H1 (cell line): ENCODE results near the gene PFN4. TPM values are rescaled to one million over a fixed set of nuclear protein-coding genes. Genes with fewer than 3 reads are reported as not detected.

Source experiments
- CHD2 ChIP-seq: IDR thresholded peaks from 2 replicates; pipeline ENCODE4 v1.6.1; 2012; ENCODE audit warnings: low read length, improper control_type of control experiment
- EZH2 ChIP-seq: fragments of 200-600 bp; sonication (generic); IDR thresholded peaks from 2 replicates; pipeline ENCODE4 v1.7.1; 2012; ENCODE audit warnings: low read depth, mild to moderate bottlenecking, moderate library complexity, low read length, inconsistent platforms; ENCODE audit not compliant: severe bottlenecking
- HDAC6 ChIP-seq: IDR thresholded peaks from one replicate; pipeline ENCODE4 v1.7.1; 2012; ENCODE audit warnings: low read depth, mild to moderate bottlenecking, inconsistent platforms, low read length, moderate library complexity
- MAX ChIP-seq: IDR thresholded peaks from 2 replicates; pipeline ENCODE4 v1.6.1; 2012; ENCODE audit warnings: inconsistent platforms
- PHF8 ChIP-seq: fragments of 200-600 bp; sonication (generic); conservative IDR thresholded peaks from 2 replicates; pipeline ENCODE4 v1.7.1; 2012; ENCODE audit warnings: low read depth, mild to moderate bottlenecking, inconsistent platforms, low read length, moderate library complexity
- SIN3A ChIP-seq, 2 experiments: IDR thresholded peaks in 1 of 2; conservative IDR thresholded peaks in 1 of 2; 2 replicates each; pipeline ENCODE4 v1.6.1; 2011 to 2012; ENCODE audit warnings: low read length in 2 of 2, improper control_type of control experiment in 1 of 2, low read depth in 1 of 2, mild to moderate bottlenecking in 1 of 2
- SP1 ChIP-seq: IDR thresholded peaks from 2 replicates; pipeline ENCODE4 v1.6.1; 2011; ENCODE audit warnings: low read depth, low read length
- SRF ChIP-seq: IDR thresholded peaks from 2 replicates; pipeline ENCODE4 v1.6.1; 2011; ENCODE audit warnings: mild to moderate bottlenecking, low read depth, low read length, moderate library complexity
- SUZ12 ChIP-seq: fragments of 200-600 bp; sonication (generic); IDR thresholded peaks from 2 replicates; pipeline ENCODE4 v1.6.1; 2012; ENCODE audit warnings: mild to moderate bottlenecking, inconsistent platforms, low read length, moderate library complexity, mixed read lengths
- TBP ChIP-seq: IDR thresholded peaks from 2 replicates; pipeline ENCODE4 v1.6.1; 2011; ENCODE audit warnings: low read depth, low read length, improper control_type of control experiment
- YY1 ChIP-seq: IDR thresholded peaks from 2 replicates; pipeline ENCODE4 v1.6.1; 2011; ENCODE audit warnings: low read depth, mild to moderate bottlenecking, low read length
- polyA plus RNA-seq, 7 experiments: library from polyadenylated mRNA; depleted of rRNA in 3 of 7; stranded (reverse) in 5 of 7; unstranded in 2 of 7; fragments of >200 nt in 5 of 7; fragments of 200-250 nt in 2 of 7; gene quantifications; 1 replicate in 5 of 7; 2 replicates in 1 of 7; 4 replicates in 1 of 7; pipeline versions ENCODE4 v1.2.1 to v1.2.3, GENCODE V29; 2011 to 2013; ENCODE audit warnings: missing spikeins in 2 of 7, mixed read lengths in 2 of 7
- total RNA-seq: library from RNA; stranded (reverse); fragmentation: NEBNext Ultra II Directional; extraction: Animal tissue kit (Norgen Biotek cat#: 25700); gene quantifications from 2 replicates; pipeline ENCODE4 v1.2.1, GENCODE V29; 2021
- TF ChIP-seq, protein P1 (sequence below): fragments of 300-600 bp; sonication (generic); IDR thresholded peaks from 2 replicates; pipeline ENCODE4 v1.7.1; 2012; ENCODE audit warnings: low read length, moderate library complexity, mild to moderate bottlenecking, inconsistent platforms; ENCODE audit not compliant: insufficient replicate concordance

PFN4 gene
- total and polyA plus RNA-seq, 2 of the 8 experiments (the other 6 are each of a cell fraction or from before 2014, with no cell fraction given): not detected

GRCh38 chr2:24163601-24164000, 40.5 kb upstream of the PFN4 start (continued):
- TF ChIP-seq, protein P1, sequence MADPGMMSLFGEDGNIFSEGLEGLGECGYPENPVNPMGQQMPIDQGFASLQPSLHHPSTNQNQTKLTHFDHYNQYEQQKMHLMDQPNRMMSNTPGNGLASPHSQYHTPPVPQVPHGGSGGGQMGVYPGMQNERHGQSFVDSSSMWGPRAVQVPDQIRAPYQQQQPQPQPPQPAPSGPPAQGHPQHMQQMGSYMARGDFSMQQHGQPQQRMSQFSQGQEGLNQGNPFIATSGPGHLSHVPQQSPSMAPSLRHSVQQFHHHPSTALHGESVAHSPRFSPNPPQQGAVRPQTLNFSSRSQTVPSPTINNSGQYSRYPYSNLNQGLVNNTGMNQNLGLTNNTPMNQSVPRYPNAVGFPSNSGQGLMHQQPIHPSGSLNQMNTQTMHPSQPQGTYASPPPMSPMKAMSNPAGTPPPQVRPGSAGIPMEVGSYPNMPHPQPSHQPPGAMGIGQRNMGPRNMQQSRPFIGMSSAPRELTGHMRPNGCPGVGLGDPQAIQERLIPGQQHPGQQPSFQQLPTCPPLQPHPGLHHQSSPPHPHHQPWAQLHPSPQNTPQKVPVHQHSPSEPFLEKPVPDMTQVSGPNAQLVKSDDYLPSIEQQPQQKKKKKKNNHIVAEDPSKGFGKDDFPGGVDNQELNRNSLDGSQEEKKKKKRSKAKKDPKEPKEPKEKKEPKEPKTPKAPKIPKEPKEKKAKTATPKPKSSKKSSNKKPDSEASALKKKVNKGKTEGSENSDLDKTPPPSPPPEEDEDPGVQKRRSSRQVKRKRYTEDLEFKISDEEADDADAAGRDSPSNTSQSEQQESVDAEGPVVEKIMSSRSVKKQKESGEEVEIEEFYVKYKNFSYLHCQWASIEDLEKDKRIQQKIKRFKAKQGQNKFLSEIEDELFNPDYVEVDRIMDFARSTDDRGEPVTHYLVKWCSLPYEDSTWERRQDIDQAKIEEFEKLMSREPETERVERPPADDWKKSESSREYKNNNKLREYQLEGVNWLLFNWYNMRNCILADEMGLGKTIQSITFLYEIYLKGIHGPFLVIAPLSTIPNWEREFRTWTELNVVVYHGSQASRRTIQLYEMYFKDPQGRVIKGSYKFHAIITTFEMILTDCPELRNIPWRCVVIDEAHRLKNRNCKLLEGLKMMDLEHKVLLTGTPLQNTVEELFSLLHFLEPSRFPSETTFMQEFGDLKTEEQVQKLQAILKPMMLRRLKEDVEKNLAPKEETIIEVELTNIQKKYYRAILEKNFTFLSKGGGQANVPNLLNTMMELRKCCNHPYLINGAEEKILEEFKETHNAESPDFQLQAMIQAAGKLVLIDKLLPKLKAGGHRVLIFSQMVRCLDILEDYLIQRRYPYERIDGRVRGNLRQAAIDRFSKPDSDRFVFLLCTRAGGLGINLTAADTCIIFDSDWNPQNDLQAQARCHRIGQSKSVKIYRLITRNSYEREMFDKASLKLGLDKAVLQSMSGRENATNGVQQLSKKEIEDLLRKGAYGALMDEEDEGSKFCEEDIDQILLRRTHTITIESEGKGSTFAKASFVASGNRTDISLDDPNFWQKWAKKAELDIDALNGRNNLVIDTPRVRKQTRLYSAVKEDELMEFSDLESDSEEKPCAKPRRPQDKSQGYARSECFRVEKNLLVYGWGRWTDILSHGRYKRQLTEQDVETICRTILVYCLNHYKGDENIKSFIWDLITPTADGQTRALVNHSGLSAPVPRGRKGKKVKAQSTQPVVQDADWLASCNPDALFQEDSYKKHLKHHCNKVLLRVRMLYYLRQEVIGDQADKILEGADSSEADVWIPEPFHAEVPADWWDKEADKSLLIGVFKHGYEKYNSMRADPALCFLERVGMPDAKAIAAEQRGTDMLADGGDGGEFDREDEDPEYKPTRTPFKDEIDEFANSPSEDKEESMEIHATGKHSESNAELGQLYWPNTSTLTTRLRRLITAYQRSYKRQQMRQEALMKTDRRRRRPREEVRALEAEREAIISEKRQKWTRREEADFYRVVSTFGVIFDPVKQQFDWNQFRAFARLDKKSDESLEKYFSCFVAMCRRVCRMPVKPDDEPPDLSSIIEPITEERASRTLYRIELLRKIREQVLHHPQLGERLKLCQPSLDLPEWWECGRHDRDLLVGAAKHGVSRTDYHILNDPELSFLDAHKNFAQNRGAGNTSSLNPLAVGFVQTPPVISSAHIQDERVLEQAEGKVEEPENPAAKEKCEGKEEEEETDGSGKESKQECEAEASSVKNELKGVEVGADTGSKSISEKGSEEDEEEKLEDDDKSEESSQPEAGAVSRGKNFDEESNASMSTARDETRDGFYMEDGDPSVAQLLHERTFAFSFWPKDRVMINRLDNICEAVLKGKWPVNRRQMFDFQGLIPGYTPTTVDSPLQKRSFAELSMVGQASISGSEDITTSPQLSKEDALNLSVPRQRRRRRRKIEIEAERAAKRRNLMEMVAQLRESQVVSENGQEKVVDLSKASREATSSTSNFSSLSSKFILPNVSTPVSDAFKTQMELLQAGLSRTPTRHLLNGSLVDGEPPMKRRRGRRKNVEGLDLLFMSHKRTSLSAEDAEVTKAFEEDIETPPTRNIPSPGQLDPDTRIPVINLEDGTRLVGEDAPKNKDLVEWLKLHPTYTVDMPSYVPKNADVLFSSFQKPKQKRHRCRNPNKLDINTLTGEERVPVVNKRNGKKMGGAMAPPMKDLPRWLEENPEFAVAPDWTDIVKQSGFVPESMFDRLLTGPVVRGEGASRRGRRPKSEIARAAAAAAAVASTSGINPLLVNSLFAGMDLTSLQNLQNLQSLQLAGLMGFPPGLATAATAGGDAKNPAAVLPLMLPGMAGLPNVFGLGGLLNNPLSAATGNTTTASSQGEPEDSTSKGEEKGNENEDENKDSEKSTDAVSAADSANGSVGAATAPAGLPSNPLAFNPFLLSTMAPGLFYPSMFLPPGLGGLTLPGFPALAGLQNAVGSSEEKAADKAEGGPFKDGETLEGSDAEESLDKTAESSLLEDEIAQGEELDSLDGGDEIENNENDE: no peak
- TF ChIP-seq MAX (no peak), CHD2 (no peak), HDAC6 (no peak), SUZ12 (no peak), YY1 (no peak), TBP (no peak), PHF8 (no peak), SIN3A (conservative IDR thresholded peaks at IDR 0.05 in 1 of 2, IDR thresholded peaks at IDR 0.05 in 1 of 2; ENCODE audit: low read depth in 1 of 2, low read length in 2 of 2) (no peak), EZH2 (no peak), SP1 (no peak), SRF (no peak)
